Measurements from ENCODE around the gene NAV2.

- no peak for TF ChIP-seq CTCF (conservative IDR thresholded peaks at IDR 0.05; ENCODE audit: low read depth in 2 of 2)
- no peak for TF ChIP-seq EZH2phosphoT487 (IDR thresholded peaks at IDR 0.05; ENCODE audit: unreplicated experiment)
- no peak for TF ChIP-seq POLR2AphosphoS5 (IDR thresholded peaks at IDR 0.05; ENCODE audit: low read depth)
- TF ChIP-seq ETS1 (IDR thresholded peaks at IDR 0.05): no peak
- no peak for TF ChIP-seq EZH2 (IDR thresholded peaks at IDR 0.05; ENCODE audit: low read depth, unreplicated experiment)
- no peak for TF ChIP-seq REST (IDR thresholded peaks at IDR 0.05; ENCODE audit: unreplicated experiment)
- TF ChIP-seq ZNF462 (CRISPR knock-in tag; IDR thresholded peaks at IDR 0.05): no peak
- no peak for TF ChIP-seq STAT1 (IDR thresholded peaks at IDR 0.05; ENCODE audit: unreplicated experiment)
- TF ChIP-seq JUNB (IDR thresholded peaks at IDR 0.05; ENCODE audit: unreplicated experiment): no peak
- no peak for TF ChIP-seq NANOG (IDR thresholded peaks at IDR 0.05; ENCODE audit: borderline replicate concordance)
- TF ChIP-seq CREB1 (CRISPR knock-in tag; IDR thresholded peaks at IDR 0.05; ENCODE audit: low read depth): no peak
Measured at GRCh38 chr11:20097319-20098221, 384.9 kb downstream of the NAV2 start.

All from GM23338 (cell line).